Transverse colon (tissue), 4 donors: ENCODE measurements around the gene SYNJ2BP. TPM values are rescaled to one million over a fixed set of nuclear protein-coding genes. Genes with fewer than 3 reads are reported as not detected.

Experiments
- DNase-seq: peaks from one replicate; pipeline ENCODE4 v3.0.0-alpha.2; 2019
- H3K27ac ChIP-seq, 4 donors: fragments of 200-600 bp; sonication (generic); 2 replicates each; pipeline ENCODE4 v1.5.1; 2016 to 2018; ENCODE audit warnings: inconsistent platforms in 4 of 4
- H3K27me3 ChIP-seq: fragments of 200-600 bp; sonication (generic); 2 replicates; pipeline ENCODE4 v1.5.1; 2017; ENCODE audit warnings: inconsistent platforms
- H3K36me3 ChIP-seq, 4 donors: fragments of 200-600 bp; sonication (generic); 2 replicates each; pipeline ENCODE4 v1.5.1; 2017 to 2019; ENCODE audit warnings: inconsistent platforms in 4 of 4
- H3K4me1 ChIP-seq, 4 donors: fragments of 200-600 bp; sonication (generic); 2 replicates each; pipeline ENCODE4 v1.5.1; 2017 to 2020; ENCODE audit warnings: inconsistent platforms in 4 of 4
- H3K4me3 ChIP-seq, 4 donors: fragments of 200-600 bp; sonication (generic); 1 replicate in 1 of 4; 2 replicates in 3 of 4; pipeline versions ENCODE4 v1.5.1 to v1.6.1; 2017 to 2019; ENCODE audit warnings: inconsistent platforms in 4 of 4
- H3K9me3 ChIP-seq, 2 donors: fragments of 200-600 bp; sonication (generic); 2 replicates each; pipeline ENCODE4 v1.5.1; 2017 to 2019; ENCODE audit warnings: inconsistent platforms in 2 of 2
- EP300 ChIP-seq: sonication (generic); formaldehyde crosslinking; IDR thresholded peaks from one replicate; pipeline ENCODE4 v1.6.1; 2017; ENCODE audit warnings: antibody characterized with exemption, low read depth
- POLR2A ChIP-seq: fragments of 450-650 bp; IDR thresholded peaks from one replicate; pipeline ENCODE4 v1.6.1; 2016; ENCODE audit warnings: antibody characterized with exemption, mild to moderate bottlenecking, moderate library complexity
- POLR2AphosphoS5 ChIP-seq, 3 donors: sonication (generic); formaldehyde crosslinking; IDR thresholded peaks; one replicate each; pipeline ENCODE4 v1.6.1; 2016; ENCODE audit warnings: antibody characterized with exemption in 3 of 3
- WGBS, 2 donors: methylation state at CpG; one replicate each; pipeline ENCODE4 v1.1.5; 2018; ENCODE audit warnings: low coverage in 1 of 2; 5-methylcytosine and 5-hydroxymethylcytosine counted together
- in situ Hi-C, 4 donors: fragments of 200-750 bp; cut with MboI; loops; one replicate each; pipeline versions ENCODE4 v1.15.0 to v1.15.1; 2017; ENCODE audit warnings: low sequenced_read_pairs in 3 of 4, low pct_ligation_motif_present in 1 of 4, low pct_unique_long_range_greater_than_20kb in 1 of 4
- intact Hi-C: fragments of 100-400 bp; cut with DNase I; formaldehyde crosslinking; loops from one replicate; pipeline ENCODE4 v1.15.1; 2023; ENCODE audit warnings: low total_unique reads
- total RNA-seq, 4 donors: library from RNA; depleted of rRNA; stranded (reverse); fragments of >200 nt; gene quantifications; one replicate each; pipeline ENCODE4 v1.1.0, GENCODE V29; 2016
- TF ChIP-seq, protein P1 (sequence below), 5 experiments: fragments of 200-600 bp in 3 of 5; fragments of 450-650 bp in 2 of 5; sonication (generic) in 3 of 5; IDR thresholded peaks; 1 replicate in 2 of 5; 2 replicates in 3 of 5; pipeline ENCODE4 v1.5.1; 2016 to 2017; ENCODE audit warnings: antibody characterized with exemption in 5 of 5, inconsistent platforms in 3 of 5, mild to moderate bottlenecking in 2 of 5, moderate library complexity in 1 of 5

SYNJ2BP gene
- total RNA-seq, 4 donors from 2014 or later = 26.7 to 43.4 (median 32.0) TPM

DNA sequence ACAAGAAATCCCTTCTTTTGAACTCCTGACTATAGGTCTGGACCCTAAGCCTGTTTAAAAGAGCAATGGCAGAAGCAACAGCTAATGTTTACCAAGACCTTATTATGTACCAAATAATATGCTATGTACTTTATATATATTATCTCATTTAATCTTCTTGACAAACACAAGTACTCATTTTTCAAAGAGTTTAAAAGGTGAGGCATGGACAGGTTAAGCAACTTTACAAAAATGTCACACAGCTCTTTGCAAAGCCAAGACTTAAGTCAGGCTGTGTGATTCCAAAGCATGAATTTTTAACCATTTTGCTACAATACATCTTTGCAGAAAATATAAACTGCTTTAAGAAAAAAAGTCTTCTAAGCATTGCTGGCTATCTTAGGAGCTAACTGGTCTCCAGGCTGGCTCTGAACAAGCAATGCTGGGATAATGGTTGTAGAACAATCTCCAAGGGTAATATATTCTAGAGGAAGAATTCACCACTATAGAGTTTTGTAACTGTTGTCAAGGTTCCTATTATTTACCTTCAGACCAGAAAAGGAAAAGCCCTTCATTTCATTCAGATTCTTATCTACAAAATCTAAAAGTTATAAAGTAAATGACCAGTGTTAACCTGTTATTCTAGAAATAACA, 22.1 kb downstream of the SYNJ2BP start:
- Histone ChIP-seq H3K27ac (no peak overlapping the region), H3K36me3 (no peaks in the 10 kb centered on the region), H3K4me1 (peaks cover 0 to 18% (median 8%) of the 10 kb centered on the region in 4 donors), H3K4me3 (no peak overlapping the region), H3K27me3 (no peaks in the 10 kb centered on the region), H3K9me3 (no peaks in the 10 kb centered on the region)
- in situ Hi-C loops (no loop called here), intact Hi-C loops (no loop called here)
- no peak for DNase-seq
- TF ChIP-seq, protein P1, sequence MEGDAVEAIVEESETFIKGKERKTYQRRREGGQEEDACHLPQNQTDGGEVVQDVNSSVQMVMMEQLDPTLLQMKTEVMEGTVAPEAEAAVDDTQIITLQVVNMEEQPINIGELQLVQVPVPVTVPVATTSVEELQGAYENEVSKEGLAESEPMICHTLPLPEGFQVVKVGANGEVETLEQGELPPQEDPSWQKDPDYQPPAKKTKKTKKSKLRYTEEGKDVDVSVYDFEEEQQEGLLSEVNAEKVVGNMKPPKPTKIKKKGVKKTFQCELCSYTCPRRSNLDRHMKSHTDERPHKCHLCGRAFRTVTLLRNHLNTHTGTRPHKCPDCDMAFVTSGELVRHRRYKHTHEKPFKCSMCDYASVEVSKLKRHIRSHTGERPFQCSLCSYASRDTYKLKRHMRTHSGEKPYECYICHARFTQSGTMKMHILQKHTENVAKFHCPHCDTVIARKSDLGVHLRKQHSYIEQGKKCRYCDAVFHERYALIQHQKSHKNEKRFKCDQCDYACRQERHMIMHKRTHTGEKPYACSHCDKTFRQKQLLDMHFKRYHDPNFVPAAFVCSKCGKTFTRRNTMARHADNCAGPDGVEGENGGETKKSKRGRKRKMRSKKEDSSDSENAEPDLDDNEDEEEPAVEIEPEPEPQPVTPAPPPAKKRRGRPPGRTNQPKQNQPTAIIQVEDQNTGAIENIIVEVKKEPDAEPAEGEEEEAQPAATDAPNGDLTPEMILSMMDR (IDR thresholded peaks at IDR 0.05) = no peak
- TF ChIP-seq POLR2AphosphoS5 (IDR thresholded peaks at IDR 0.05) = no peak
- TF ChIP-seq POLR2A = no peak
- no peak for TF ChIP-seq EP300

DNA sequence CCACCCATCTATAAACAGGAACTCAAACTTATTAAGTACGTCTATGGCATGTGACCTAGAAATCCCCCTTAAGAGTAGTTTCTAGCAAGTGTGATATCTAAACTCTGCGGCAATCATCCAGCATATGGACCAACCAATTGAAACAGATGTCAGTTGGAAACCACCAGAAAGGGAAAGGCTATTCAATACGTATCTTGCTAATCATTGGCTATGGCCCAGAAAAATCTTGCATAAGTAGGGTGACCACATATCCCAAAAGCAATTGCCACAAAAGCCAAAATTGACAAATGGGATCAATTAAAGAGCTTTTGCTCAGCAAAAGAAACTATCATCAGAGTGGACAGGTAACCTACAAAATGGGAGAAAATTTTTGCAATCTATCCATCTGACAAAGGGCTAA, 24.2 kb downstream of the SYNJ2BP start:
- no peak for TF ChIP-seq POLR2AphosphoS5 (IDR thresholded peaks at IDR 0.05)
- TF ChIP-seq, protein P1 (IDR thresholded peaks at IDR 0.05) = no peak
- TF ChIP-seq EP300 = no peak
- TF ChIP-seq POLR2A = no peak
- H3K27ac ChIP-seq = peak overlapping the region in 3 of 4 donors; percentile 71 to 77 (median 73)
- intact Hi-C loops (no loop called here), in situ Hi-C loops (no loop called here)
- no peaks in the 10 kb centered on the region for H3K27me3 ChIP-seq
- no peak overlapping the region for H3K4me3 ChIP-seq
- H3K4me1 ChIP-seq = peaks cover 0 to 18% (median 8%) of the 10 kb centered on the region in 4 donors
- 24 to 53% methylated on average over 3 of the region's 3 CpGs for WGBS, 2 donors
- DNase-seq = no peak
- no peaks in the 10 kb centered on the region for H3K9me3 ChIP-seq
- peaks cover 0 to 4% (median 0%) of the 10 kb centered on the region in 4 donors for H3K36me3 ChIP-seq

DNA sequence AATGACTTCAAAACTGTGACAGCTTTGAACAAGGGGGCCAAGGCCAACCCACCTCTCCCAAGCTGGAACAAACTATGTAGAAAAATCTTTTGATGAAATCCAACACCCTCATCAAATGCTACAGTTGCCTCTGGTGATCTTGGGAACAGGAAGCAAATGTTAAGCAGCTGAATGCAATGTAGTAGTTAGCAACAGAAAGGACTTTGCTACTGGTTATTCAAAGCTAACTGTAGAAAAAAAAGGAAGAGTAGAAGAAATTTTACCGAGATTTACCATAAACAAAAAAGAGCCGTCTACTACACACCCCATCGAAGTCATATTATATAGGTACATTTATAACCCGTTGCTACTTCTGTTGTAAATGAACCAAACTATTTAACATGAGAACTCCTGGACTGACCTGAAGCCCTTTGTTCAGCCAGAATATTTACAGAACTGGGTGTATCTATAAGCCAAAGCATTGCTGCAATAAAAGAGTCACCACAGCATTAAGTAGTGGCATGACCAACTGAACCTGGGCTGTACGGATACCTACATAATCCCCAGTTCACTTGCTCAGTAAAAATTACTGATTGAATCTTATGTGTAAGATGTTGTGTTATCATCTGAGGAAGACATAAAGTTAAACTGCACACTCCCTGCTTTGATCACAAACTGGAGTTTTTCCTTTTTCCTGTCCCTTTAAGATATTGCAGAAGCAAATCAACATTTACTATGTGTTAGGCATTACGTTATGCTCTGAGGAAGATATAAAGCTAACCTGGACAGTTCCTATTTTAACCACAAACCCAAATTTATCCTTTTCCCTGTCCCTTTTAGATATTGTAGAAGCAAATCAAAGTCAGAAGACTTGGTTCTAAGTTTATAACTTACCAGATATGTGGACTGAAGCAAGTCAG, 25.1 kb downstream of the SYNJ2BP start:
- Histone ChIP-seq H3K27ac (peak overlapping the region; percentile 65 to 77 (median 72)), H3K9me3 (no peaks in the 10 kb centered on the region), H3K4me1 (peaks cover 0 to 18% (median 8%) of the 10 kb centered on the region in 4 donors), H3K36me3 (peaks cover 0 to 13% (median 0%) of the 10 kb centered on the region in 4 donors), H3K4me3 (peak overlapping the region in 1 of 4 donors; percentile 21), H3K27me3 (no peaks in the 10 kb centered on the region)
- in situ Hi-C loops (no loop called here), intact Hi-C loops (no loop called here)
- 43 to 66% methylated on average over 4 to 6 of the region's 6 CpGs for WGBS, 2 donors
- DNase-seq = no peak
- no peak for TF ChIP-seq POLR2A
- TF ChIP-seq POLR2AphosphoS5 (IDR thresholded peaks at IDR 0.05) = peak in 1 of 3 donors; percentile 28
- TF ChIP-seq, protein P1 (IDR thresholded peaks at IDR 0.05) = peak in 1 of 5 experiments; percentile 25
- TF ChIP-seq EP300 = no peak

DNA sequence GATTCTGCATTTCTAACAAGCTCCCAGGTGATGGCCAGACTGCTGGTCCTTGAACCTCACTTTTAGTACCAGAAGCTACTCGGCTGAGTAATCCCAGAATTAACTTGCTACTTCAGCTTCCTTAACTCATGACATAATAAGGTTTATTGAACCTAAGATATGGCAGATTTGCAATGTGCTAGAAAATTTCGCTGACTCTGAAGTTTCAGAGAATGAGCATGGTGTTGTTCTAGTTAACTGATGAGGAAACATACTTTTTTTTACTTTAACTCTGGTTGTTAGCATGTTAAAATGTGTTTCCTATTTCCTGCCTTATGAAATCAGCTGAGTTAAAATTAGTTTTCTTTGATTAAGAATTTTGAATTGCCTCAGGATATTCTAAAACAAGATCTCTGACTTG, 34.4 kb downstream of the SYNJ2BP start:
- Histone ChIP-seq H3K27me3 (no peaks in the 10 kb centered on the region), H3K36me3 (peaks cover 0 to 20% (median 4%) of the 10 kb centered on the region in 4 donors), H3K4me1 (peaks cover 0 to 14% (median 4%) of the 10 kb centered on the region in 4 donors), H3K4me3 (no peak overlapping the region), H3K9me3 (no peaks in the 10 kb centered on the region), H3K27ac (no peak overlapping the region)
- in situ Hi-C loops = no loop called here
- WGBS, 2 donors = 52 to 79% methylated on average over 2 of the region's 2 CpGs
- DNase-seq = no peak
- TF ChIP-seq, protein P1 (IDR thresholded peaks at IDR 0.05) = no peak
- TF ChIP-seq POLR2AphosphoS5 (IDR thresholded peaks at IDR 0.05) = no peak
- no peak for TF ChIP-seq EP300
- intact Hi-C loops = no loop called here
